K562 (cell line): Measurements from ENCODE around the gene BLVRA. TPM values are rescaled to one million over a fixed set of nuclear protein-coding genes. Genes with fewer than 3 reads are reported as not detected.

Experiments used
- ATAC-seq: fragments of 200-7000 bp; cut with Tn5 transposase; 3 replicates; pipeline ENCODE4 v1.9.1; 2020; ENCODE audit warnings: moderate library complexity
- BruUV-seq: library from RNA; stranded (reverse); fragments of 400-500 nt; replicated peaks from 2 replicates; lab custom pipeline; 2021; lab: Mats Ljungman, UMichigan
- CTCF ChIA-PET: fragments of 300-600 bp; formaldehyde crosslinking; extraction: SDS; loops from one replicate; lab custom pipeline; 2021; ENCODE audit warnings: low intra/inter-chr PET ratio; lab: Yijun Ruan, JAX
- POLR2A ChIA-PET: fragments of 300-600, 350-650 bp; sonication (Branson Sonifier 250); formaldehyde crosslinking; extraction: SDS; loops from one replicate; lab custom pipeline; 2021; ENCODE audit warnings: antibody characterized with exemption, inconsistent platforms; lab: Yijun Ruan, JAX
- DNase-seq, 4 experiments: peaks; one replicate each; pipeline versions ENCODE4 v3.0.0 to v3.0.0-alpha.2; 2011 to 2018; ENCODE audit warnings: low spot score in 3 of 4, mixed read lengths in 3 of 4; ENCODE audit errors: extremely low read depth in 1 of 4
- FAIRE-seq: peaks from 2 replicates; lab custom pipeline; 2011; peaks lifted over from hg19 to GRCh38; lab: Jason Lieb, UNC
- H2AFZ ChIP-seq: 2 replicates; pipeline ENCODE4 v1.6.0; 2011; ENCODE audit warnings: low read depth, low read length, control low read depth, inconsistent platforms
- H3K27ac ChIP-seq: fragments of 200-600 bp; 3 replicates; pipeline ENCODE4 v1.8.0; 2011; ENCODE audit warnings: low read depth, mild to moderate bottlenecking, control low read depth, inconsistent platforms, low read length, moderate library complexity, mixed read lengths; ENCODE audit errors: extremely low read depth
- H3K27me3 ChIP-seq, 2 experiments: fragments of 300-600 bp in 1 of 2; 2 replicates in 1 of 2; 3 replicates in 1 of 2; pipeline versions ENCODE4 v1.6.0 to v1.8.0; 2011; ENCODE audit warnings: inconsistent platforms in 2 of 2, low read length in 2 of 2, mild to moderate bottlenecking in 1 of 2, mixed read lengths in 1 of 2, moderate library complexity in 1 of 2; ENCODE audit not compliant: control insufficient read depth in 2 of 2, insufficient read depth in 2 of 2
- H3K36me3 ChIP-seq: fragments of 300-600 bp; 3 replicates; pipeline ENCODE4 v1.8.0; 2011; ENCODE audit warnings: mild to moderate bottlenecking, low read length, inconsistent platforms; ENCODE audit not compliant: control insufficient read depth, insufficient read depth
- H3K4me1 ChIP-seq, 2 experiments: fragments of 200-600 bp in 1 of 2; replicated peaks in 1 of 2; 2 replicates in 1 of 2; 3 replicates in 1 of 2; pipeline versions ENCODE4 v1.5.1 to v1.8.0; 2011; ENCODE audit warnings: inconsistent platforms in 2 of 2, low read length in 2 of 2, mild to moderate bottlenecking in 1 of 2, mixed read lengths in 1 of 2, moderate library complexity in 1 of 2; ENCODE audit not compliant: control insufficient read depth in 2 of 2, insufficient read depth in 2 of 2
- H3K4me2 ChIP-seq: 2 replicates; pipeline ENCODE4 v1.6.1; 2011; ENCODE audit warnings: low read length, control low read depth, inconsistent platforms, mixed read lengths; ENCODE audit not compliant: insufficient read depth
- H3K4me3 ChIP-seq: fragments of 200-600 bp; sonication (generic), shearing (Covaris generic); 2 replicates; pipeline ENCODE4 v1.5.1; 2016; ENCODE audit warnings: control low read depth, inconsistent platforms
- H3K79me2 ChIP-seq: fragments of 200-600 bp; 3 replicates; pipeline ENCODE4 v1.8.0; 2011; ENCODE audit warnings: low read length, inconsistent platforms; ENCODE audit not compliant: control insufficient read depth, insufficient read depth
- H3K9ac ChIP-seq, 2 experiments: 2 replicates each; pipeline versions ENCODE4 v1.6.0 to v1.6.1; 2011; ENCODE audit warnings: low read depth in 2 of 2, low read length in 2 of 2, control low read depth in 1 of 2, inconsistent platforms in 1 of 2, mild to moderate bottlenecking in 1 of 2, mixed read lengths in 1 of 2; ENCODE audit not compliant: insufficient read depth in 1 of 2
- H3K9me1 ChIP-seq: one replicate; pipeline ENCODE4 v1.6.0; 2011; ENCODE audit warnings: inconsistent platforms, mild to moderate bottlenecking, low read length, moderate library complexity; ENCODE audit not compliant: control insufficient read depth, insufficient read depth
- H3K9me3 ChIP-seq: replicated peaks from 2 replicates; pipeline ENCODE4 v1.5.1; 2011; ENCODE audit warnings: low read depth, low read length, inconsistent platforms; ENCODE audit not compliant: control insufficient read depth, insufficient read depth
- H4K20me1 ChIP-seq: replicated peaks from 2 replicates; pipeline ENCODE4 v1.6.1; 2011; ENCODE audit warnings: low read length, inconsistent platforms, mixed read lengths; ENCODE audit not compliant: control insufficient read depth, insufficient read depth
- BHLHE40 ChIP-seq: IDR thresholded peaks from 2 replicates; pipeline ENCODE4 v1.6.1; 2011; ENCODE audit warnings: low read length, improper control_type of control experiment
- ELK1 ChIP-seq: sonication (generic); formaldehyde crosslinking; IDR thresholded peaks from 2 replicates; pipeline ENCODE4 v1.8.1; 2022; ENCODE audit warnings: missing genetic modification reagents
- HMG20A ChIP-seq: fragments of 450-650 bp; formaldehyde crosslinking; conservative IDR thresholded peaks from 2 replicates; pipeline ENCODE4 v1.4.0; 2020; ENCODE audit warnings: mild to moderate bottlenecking, mixed read lengths
- POLR2B ChIP-seq: fragments of 450-650 bp; IDR thresholded peaks from 2 replicates; pipeline ENCODE4 v1.6.1; 2018; ENCODE audit warnings: low read depth; ENCODE audit not compliant: partially characterized antibody
- WGBS: fragments of 100-300 bp; shearing (Covaris generic); methylation state at CpG from one replicate; pipeline ENCODE4 v1.1.6; 2016; ENCODE audit warnings: low coverage, mixed read lengths; ENCODE audit not compliant: insufficient coverage; ENCODE audit errors: missing lambda C conversion rate; 5-methylcytosine and 5-hydroxymethylcytosine counted together
- in situ Hi-C: fragments of 300-500 bp; cut with MboI; formaldehyde crosslinking; loops from 4 replicates; pipeline ENCODE4 v1.15.0; 2018; ENCODE audit warnings: inconsistent platforms, mixed read lengths
- intact Hi-C: fragments of 100-400 bp; cut with micrococcal nuclease; formaldehyde crosslinking; loops from 2 replicates; pipeline ENCODE4 v1.14.2; 2022
- polyA plus RNA-seq, 8 experiments: library from polyadenylated mRNA; depleted of rRNA in 4 of 8; stranded (reverse) in 5 of 8; unstranded in 3 of 8; fragments of >200 nt; fragmentation: Nextera tagmentation in 2 of 8; fragmentation: Illumina TruSeq in 1 of 8; extraction: Ambion mirVana in 2 of 8; extraction: Trizol in 1 of 8; gene quantifications; 2 replicates each; pipeline versions ENCODE4 v1.2.1 to v1.2.3, GENCODE V29; 2011 to 2014; ENCODE audit warnings: inconsistent platforms in 1 of 8, missing spikeins in 1 of 8
- total RNA-seq, 7 experiments: library from RNA; depleted of rRNA in 6 of 7; stranded (reverse); fragments of >200 nt in 6 of 7; fragmentation: Illumina TruSeq in 2 of 7; extraction: Trizol in 2 of 7; gene quantifications; 2 replicates each; pipeline versions ENCODE4 v1.2.1 to v1.2.3, GENCODE V29; 2011 to 2021; ENCODE audit warnings: low replicate concordance in 1 of 7

BLVRA gene
- total and polyA plus RNA-seq, 9 of the 15 experiments (the other 6 are each of a cell fraction or from before 2014, with no cell fraction given): 48.5 to 147 (median 61.5) TPM

- TF ChIP-seq BHLHE40 (0 out of 2 replicates have a peak, but pooled peaks have one; percentile 35), ELK1 (CRISPR knock-in tag) (no peak)
- Histone ChIP-seq H3K4me2 (no peak overlapping the region), H3K9ac (no peak overlapping the region), H3K27ac (no peak overlapping the region), H3K9me3 (no peaks in the 10 kb centered on the region), H2AFZ (no peak overlapping the region), H3K4me1 (no peaks in the 10 kb centered on the region), H3K79me2 (no peaks in the 10 kb centered on the region), H3K27me3 (no peaks in the 10 kb centered on the region), H3K36me3 (no peaks in the 10 kb centered on the region), H3K9me1 (no peaks in the 10 kb centered on the region), H4K20me1 (no peaks in the 10 kb centered on the region), H3K4me3 (no peak overlapping the region)
- ChIA-PET CTCF (no interaction called here), POLR2A (no interaction called here)
- in situ Hi-C loops: no loop called here
- DNase-seq (no peak), FAIRE-seq (no peak), ATAC-seq (no peak; the same call in 2 of the 3 replicates)
- intact Hi-C loops: no loop called here
- 19% methylated on average over 5 of the region's 5 CpGs for WGBS
- no TSS peak for BruUV-seq
Observed at GRCh38 chr7:43850348-43851116, 92.1 kb downstream of the BLVRA start.

- H3K36me3 ChIP-seq: no peaks in the 10 kb centered on the region
- H3K27ac ChIP-seq: no peak overlapping the region
- in situ Hi-C loops (no loop called here), intact Hi-C loops (no loop called here)
- no peaks in the 10 kb centered on the region for H4K20me1 ChIP-seq
- no peak overlapping the region for H3K4me2 ChIP-seq
- WGBS: 0% methylated on average over 2 of the region's 2 CpGs
- H3K27me3 ChIP-seq: no peaks in the 10 kb centered on the region
- no peak overlapping the region for H3K9ac ChIP-seq
- no peak overlapping the region for H3K4me3 ChIP-seq
- ATAC-seq (no peak; the same call in 2 of the 3 replicates), FAIRE-seq (no peak), DNase-seq (no peak)
- no peaks in the 10 kb centered on the region for H3K9me1 ChIP-seq
- H3K79me2 ChIP-seq: no peaks in the 10 kb centered on the region
- no peaks in the 10 kb centered on the region for H3K4me1 ChIP-seq
- CTCF ChIA-PET: no interaction called here
- BruUV-seq: no TSS peak
- no peaks in the 10 kb centered on the region; the same call in 1 of the 2 replicates for H3K9me3 ChIP-seq
- POLR2A ChIA-PET: interaction anchor here (0.6 to 1.4 kb wide), 3 partner anchors 12 to 568 kb away, joined by 3 to 6 read pairs (median 3); no protein-coding TSS in a partner anchor
- TF ChIP-seq HMG20A (CRISPR knock-in tag) (no peak), POLR2B (no peak)
- H2AFZ ChIP-seq: no peak overlapping the region
Observed at GRCh38 chr7:43851805-43852204, 93.3 kb downstream of the BLVRA start.
